Measurements from ENCODE around the gene PBX3.

DNA sequence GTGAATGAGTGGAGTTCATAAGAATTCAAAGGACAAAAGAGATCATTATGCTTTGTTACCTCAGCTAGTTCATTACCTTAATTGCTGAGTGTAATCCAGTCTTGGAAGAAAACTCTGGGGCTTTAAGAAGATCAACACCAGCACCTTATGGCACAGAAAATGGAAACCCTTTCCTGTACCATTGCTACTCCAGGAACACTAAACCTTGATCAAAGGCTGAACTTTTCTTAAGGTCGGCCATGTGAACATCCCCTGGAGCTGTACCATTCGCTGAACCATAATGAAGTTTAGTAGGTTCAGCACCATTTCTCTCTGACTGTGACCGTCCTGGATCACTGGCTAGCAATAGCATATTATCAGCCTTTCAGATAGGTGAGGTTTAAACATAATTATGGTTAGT lies 97.4 kb downstream of the PBX3 start:
- TF ChIP-seq, protein P1, sequence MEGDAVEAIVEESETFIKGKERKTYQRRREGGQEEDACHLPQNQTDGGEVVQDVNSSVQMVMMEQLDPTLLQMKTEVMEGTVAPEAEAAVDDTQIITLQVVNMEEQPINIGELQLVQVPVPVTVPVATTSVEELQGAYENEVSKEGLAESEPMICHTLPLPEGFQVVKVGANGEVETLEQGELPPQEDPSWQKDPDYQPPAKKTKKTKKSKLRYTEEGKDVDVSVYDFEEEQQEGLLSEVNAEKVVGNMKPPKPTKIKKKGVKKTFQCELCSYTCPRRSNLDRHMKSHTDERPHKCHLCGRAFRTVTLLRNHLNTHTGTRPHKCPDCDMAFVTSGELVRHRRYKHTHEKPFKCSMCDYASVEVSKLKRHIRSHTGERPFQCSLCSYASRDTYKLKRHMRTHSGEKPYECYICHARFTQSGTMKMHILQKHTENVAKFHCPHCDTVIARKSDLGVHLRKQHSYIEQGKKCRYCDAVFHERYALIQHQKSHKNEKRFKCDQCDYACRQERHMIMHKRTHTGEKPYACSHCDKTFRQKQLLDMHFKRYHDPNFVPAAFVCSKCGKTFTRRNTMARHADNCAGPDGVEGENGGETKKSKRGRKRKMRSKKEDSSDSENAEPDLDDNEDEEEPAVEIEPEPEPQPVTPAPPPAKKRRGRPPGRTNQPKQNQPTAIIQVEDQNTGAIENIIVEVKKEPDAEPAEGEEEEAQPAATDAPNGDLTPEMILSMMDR (optimal IDR thresholded peaks at IDR 0.05 in 1 of 3, IDR thresholded peaks at IDR 0.05 in 1 of 3, conservative IDR thresholded peaks at IDR 0.05 in 1 of 3; ENCODE audit: extremely low read depth in 1 of 3, insufficient read depth in 2 of 3, low read length in 3 of 3) = no peak
- TF ChIP-seq EZH2 (IDR thresholded peaks at IDR 0.05; ENCODE audit: low read length) = no peak
